ENCODE measurements around the gene PCDHB5. TPM values are rescaled to one million over a fixed set of nuclear protein-coding genes. Genes with fewer than 3 reads are reported as not detected.
"Not testable (repeated sequence)": the region's sequence is repeated elsewhere in the genome, so short reads cannot be mapped to it uniquely, and the experiment has no call there.

The PCDHB5 gene
- total RNA-seq, 4 donors from 2014 or later = 1.2 to 16.4 (median 12.6) TPM

- peaks cover 3 to 29% of the 10 kb centered on the region in 2 donors for H3K9me3 ChIP-seq
- H3K27ac ChIP-seq = no peak within 1 kb of the TSS
- peak within 1 kb of the TSS in 1 of 2 donors; percentile 5 for H3K4me3 ChIP-seq
- DNase-seq = peak in 1 of 2 donors; percentile 34
- no peak for TF ChIP-seq POLR2A (IDR thresholded peaks at IDR 0.05)
- TF ChIP-seq, protein P1, sequence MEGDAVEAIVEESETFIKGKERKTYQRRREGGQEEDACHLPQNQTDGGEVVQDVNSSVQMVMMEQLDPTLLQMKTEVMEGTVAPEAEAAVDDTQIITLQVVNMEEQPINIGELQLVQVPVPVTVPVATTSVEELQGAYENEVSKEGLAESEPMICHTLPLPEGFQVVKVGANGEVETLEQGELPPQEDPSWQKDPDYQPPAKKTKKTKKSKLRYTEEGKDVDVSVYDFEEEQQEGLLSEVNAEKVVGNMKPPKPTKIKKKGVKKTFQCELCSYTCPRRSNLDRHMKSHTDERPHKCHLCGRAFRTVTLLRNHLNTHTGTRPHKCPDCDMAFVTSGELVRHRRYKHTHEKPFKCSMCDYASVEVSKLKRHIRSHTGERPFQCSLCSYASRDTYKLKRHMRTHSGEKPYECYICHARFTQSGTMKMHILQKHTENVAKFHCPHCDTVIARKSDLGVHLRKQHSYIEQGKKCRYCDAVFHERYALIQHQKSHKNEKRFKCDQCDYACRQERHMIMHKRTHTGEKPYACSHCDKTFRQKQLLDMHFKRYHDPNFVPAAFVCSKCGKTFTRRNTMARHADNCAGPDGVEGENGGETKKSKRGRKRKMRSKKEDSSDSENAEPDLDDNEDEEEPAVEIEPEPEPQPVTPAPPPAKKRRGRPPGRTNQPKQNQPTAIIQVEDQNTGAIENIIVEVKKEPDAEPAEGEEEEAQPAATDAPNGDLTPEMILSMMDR (IDR thresholded peaks at IDR 0.05) = peak in 1 of 4 experiments; percentile 25
- H3K27me3 ChIP-seq = peaks cover 0 to 5% of the 10 kb centered on the region in 2 donors
- intact Hi-C loops (cut with DNase I; ENCODE audit: low total_unique reads) = no loop called here
- no peaks in the 10 kb centered on the region for H3K36me3 ChIP-seq
- H3K4me1 ChIP-seq = no peaks in the 10 kb centered on the region
Observed at GRCh38 chr5:141172381-141173204, 37.6 kb downstream of the PCDHB5 start, which contains the start of gene PCDHB7. PCDHB7 (plus strand) TSS chr5:141172644; CDS start chr5:141172836, 192 bp downstream.

- intact Hi-C loops (cut with DNase I; ENCODE audit: low total_unique reads); H3K4me3 ChIP-seq; H3K27me3 ChIP-seq; H3K36me3 ChIP-seq; DNase-seq; H3K4me1 ChIP-seq; H3K27ac ChIP-seq: not testable (repeated sequence)
- peaks cover 3 to 38% of the 10 kb centered on the region in 2 donors for H3K9me3 ChIP-seq
Observed at GRCh38 chr5:141174291-141175104, 39.5 kb downstream of the PCDHB5 start.

DNA sequence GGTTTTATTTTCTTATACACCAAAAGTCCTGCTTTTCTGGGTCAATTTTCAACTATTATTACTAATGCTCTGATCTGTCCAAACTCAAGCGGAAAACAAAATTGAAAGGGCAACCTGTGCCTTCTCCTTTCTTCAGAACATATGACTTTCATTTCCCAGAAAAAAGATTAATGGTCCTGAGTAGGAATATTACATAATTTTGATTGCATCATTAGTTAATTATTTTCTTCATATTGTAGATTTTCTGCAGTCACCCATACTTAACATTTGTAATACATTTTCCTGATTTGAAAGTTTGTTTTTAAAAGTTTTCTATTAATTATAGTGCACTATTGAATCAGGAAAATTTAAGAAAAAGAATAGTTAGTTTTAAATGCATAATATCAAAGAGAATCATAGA lies 40.9 kb downstream of the PCDHB5 start:
- Histone ChIP-seq H3K9me3 (peaks cover 3 to 38% of the 10 kb centered on the region in 2 donors), H3K4me3 (no peak overlapping the region), H3K27me3 (peaks cover 0 to 5% of the 10 kb centered on the region in 2 donors), H3K27ac (no peak overlapping the region), H3K36me3 (no peaks in the 10 kb centered on the region), H3K4me1 (no peaks in the 10 kb centered on the region)
- intact Hi-C loops (cut with DNase I; ENCODE audit: low total_unique reads) = no loop called here
- TF ChIP-seq POLR2A (IDR thresholded peaks at IDR 0.05) = no peak
- TF ChIP-seq, protein P1 (IDR thresholded peaks at IDR 0.05) = no peak
- DNase-seq = no peak

GRCh38 chr5:141177577-141178191 lies 42.7 kb downstream of the PCDHB5 start, which contains the start of gene PCDHB8:
PCDHB8 (plus strand) TSS chr5:141177790; CDS start chr5:141178035, 245 bp downstream.
- H3K27ac ChIP-seq; H3K4me3 ChIP-seq; H3K4me1 ChIP-seq; H3K27me3 ChIP-seq; H3K36me3 ChIP-seq; intact Hi-C loops (cut with DNase I; ENCODE audit: low total_unique reads); DNase-seq: not testable (repeated sequence)
- peaks cover 3 to 42% of the 10 kb centered on the region in 2 donors for H3K9me3 ChIP-seq

- H3K4me1 ChIP-seq; intact Hi-C loops (cut with DNase I; ENCODE audit: low total_unique reads); H3K27ac ChIP-seq; H3K27me3 ChIP-seq; H3K36me3 ChIP-seq; H3K4me3 ChIP-seq; DNase-seq: not testable (repeated sequence)
- H3K9me3 ChIP-seq = peaks cover 3 to 54% of the 10 kb centered on the region in 2 donors
Observed at GRCh38 chr5:141179371-141179770, 44.4 kb downstream of the PCDHB5 start.

DNA sequence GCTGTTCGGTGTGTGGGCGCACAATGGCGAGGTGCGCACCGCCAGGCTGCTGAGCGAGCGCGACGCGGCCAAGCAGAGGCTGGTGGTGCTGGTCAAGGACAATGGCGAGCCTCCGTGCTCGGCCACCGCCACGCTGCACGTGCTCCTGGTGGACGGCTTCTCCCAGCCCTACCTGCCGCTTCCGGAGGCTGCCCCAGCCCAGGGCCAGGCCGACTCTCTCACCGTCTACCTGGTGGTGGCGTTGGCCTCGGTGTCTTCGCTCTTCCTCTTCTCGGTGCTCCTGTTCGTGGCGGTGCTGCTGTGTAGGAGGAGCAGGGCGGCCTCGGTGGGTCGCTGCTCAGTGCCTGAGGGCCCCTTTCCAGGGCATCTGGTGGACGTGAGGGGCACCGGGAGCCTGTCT lies 44.9 kb downstream of the PCDHB5 start:
- H3K27ac ChIP-seq; H3K4me3 ChIP-seq; intact Hi-C loops (cut with DNase I; ENCODE audit: low total_unique reads); DNase-seq; H3K4me1 ChIP-seq; H3K27me3 ChIP-seq; H3K36me3 ChIP-seq: not testable (repeated sequence)
- H3K9me3 ChIP-seq = peaks cover 3 to 56% of the 10 kb centered on the region in 2 donors
